GM19395 (cell line): ENCODE data around the gene HEG1.

Source experiments
- ATAC-seq: cut with Tn5 transposase; IDR thresholded peaks from one replicate; pipeline ENCODE4 v1.9.1; 2021; ENCODE audit warnings: mild to moderate bottlenecking, moderate library complexity; ENCODE audit not compliant: unreplicated experiment

The HEG1 gene

DNA sequence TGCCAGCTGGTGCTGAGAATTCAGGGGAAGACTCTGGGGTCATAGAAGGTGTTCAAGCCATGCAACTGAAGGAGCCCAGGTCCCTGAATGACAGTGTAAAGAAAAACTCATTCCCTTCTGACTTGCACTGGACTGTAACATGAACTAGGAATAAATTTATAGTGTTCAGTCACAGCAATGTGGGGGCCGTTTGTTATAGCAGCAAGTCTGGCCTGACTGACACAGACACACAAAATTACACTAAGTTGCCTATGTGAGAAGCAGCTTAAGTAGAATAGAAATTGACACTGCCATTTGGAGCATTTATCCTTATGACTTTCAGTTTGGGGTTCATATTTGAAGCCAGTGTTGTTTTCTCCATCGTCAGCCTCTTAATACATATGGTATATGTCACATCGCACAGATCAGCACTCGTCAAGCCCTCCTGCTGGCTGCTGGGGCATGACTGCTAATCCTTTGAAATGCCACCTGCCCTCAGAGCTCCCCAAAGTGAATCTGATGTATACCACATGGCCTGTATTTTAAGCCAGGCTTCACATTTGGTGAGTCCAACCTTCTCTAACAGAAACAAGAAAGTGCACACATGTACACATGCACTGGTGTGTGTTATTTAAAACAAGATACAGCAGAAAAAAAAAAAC is 17.1 kb upstream of the HEG1 start:
- no peak for ATAC-seq

DNA sequence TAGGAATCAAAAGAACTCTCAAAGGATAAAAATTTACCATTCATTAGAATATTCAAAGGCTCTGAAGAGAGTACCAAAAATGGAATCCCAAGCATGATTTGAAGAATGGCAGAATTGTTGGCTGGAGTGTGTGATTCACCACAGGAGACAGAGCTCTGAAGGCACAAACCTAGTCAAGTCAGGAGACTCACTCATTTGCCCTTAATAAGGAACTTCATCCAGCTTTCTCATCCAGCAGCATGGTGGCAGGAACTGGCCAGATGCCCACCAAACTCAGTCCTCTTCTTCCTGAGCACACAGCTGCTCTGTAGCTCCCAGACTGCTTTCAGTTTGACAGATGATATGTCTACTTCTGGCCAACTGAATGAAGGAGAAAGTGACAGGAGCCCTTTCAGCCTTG is 16.5 kb upstream of the HEG1 start:
- no peak for ATAC-seq

DNA sequence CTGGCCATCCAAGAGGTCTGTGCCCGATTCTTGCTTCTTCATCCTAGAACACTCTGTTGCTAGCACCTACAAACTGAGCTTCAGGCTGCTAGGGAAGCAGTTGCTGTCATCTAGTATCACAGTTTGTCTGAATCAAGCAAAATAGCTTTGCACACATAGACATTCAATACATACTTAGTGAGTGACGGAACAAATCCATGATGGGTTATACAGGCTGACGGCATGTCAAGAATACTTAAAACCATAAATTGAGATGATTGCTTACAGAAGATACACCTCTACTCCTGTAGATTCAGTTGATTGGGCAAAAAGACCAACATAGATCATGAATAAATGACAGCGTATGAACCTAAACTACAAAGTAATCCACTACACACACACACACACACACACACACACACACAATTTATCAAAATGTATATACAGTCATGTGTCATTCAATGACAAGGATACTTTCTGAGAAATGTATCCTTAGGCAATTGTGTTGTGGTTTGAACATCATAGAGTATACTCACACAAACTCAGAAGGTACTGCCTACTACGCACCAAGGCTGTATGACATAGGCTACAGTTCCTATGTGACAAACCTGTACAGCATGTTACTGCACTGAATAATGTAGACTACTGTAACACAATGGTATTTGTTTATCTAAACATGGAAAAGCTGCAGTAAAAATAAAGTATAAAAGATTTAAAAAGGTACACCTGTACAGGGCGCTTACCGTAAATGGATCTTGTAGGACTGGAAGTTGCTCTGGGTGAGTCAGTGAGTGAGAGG is 14.4 kb upstream of the HEG1 start:
- no peak for ATAC-seq

DNA sequence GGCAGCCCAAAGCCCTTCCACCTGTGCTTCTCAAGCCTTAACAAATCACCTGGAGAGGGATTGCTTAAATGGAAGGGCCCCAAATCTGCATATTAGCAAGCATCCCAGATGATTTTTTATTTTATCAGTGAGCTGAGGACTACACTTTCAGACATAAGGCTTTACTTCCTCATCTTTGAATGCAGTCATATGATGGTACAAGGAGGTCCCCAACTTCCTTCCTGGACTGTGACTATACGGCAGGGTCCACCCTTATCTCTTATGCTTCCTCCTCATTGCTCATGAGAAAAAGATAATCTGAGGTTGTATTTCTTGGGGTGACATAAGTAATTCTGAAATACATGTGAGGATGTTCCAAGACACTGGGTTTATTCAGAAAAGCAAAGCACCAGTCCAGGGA is 13.7 kb upstream of the HEG1 start:
- ATAC-seq, result no peak

DNA sequence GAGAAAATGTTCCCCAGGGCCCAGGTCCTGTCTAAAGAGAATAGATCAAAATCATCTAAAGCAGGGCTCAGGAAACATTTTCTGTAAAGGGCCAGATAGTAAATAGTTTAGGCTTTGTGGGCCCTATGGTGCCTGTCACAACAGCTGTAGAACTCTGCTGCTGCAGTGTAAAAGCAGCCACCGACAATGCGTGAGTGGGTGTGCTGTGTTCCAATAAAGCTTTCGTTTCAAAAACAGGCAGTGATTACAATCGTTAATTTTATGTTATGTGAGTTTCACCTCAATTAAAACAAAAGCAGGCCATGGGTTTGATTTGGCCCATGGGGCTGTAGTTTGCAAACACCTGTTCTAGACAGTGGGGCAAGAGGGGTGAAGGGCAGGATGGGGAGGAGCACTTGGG is 12.5 kb upstream of the HEG1 start:
- ATAC-seq, result no peak

DNA sequence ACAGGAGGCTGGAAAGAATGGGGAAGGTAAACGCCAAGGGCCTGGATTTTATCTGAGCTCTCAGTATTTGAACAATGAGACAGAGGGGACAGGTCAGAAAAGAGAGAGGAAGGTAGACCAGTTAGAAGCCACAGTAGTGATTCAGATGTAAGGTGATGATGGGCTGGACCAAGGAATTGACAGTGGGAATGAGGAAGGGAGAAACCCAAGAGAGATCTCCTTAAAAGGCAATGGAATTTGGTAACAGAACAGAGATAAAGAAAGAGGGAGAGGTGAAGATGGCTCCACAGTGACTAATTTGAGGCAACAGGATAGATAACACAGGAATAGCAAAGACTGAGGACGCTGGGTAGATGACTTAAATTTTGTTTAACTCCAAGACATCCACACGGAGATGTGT is 11.4 kb upstream of the HEG1 start:
- ATAC-seq, result no peak

DNA sequence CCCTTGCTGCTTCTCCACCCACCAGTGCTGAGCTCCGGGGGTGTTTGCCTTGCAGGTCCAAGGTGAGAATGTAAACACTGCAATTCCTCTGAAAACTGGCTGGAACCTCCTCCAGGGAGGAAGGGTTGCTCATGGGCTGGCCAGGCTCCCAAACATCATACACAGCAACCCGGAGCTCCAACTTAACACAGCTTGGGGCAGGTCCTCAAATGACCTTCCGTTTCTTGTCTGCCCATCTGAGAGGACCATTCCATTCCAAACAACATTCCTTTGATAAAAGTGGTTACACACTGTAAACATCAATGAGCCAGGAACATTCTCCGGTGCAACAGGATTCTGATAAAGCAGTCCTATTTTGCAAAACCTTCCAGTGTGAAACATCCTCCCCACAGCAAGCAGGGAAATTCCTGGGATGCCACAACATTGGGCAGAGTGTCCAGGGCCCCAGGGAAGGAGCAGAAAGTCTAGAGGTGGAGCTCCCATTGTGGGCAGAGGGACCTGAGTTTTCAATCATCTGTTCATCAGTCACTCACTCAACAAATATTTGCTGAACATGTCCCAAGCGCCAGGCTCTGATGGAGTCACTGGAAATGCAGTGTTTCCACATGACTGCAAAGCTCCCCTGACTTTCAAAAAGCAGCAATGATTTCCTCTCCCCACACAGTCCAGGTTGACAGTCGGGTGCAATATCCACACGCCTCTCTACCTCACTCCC is 7.3 kb upstream of the HEG1 start:
- no peak for ATAC-seq

DNA sequence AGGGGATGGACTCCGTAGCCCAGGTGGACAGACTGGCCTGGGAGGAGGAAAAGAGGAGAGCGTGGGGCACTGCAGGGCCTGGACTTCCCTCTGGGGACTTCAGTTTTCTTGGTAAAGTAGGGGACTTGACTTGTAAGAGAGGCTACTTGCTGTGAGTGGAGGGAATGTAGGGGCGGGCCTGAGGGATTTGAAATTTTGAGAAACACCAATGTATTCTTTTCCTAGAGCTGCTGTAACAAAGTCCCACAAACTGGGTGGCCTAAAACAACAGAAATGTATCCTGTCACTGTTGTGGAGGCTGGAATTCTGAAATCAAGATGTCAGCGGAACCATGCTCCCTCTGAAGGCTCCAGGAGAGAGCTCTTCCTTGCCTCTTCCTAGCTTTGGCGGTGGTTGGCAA is 5.8 kb upstream of the HEG1 start:
- ATAC-seq, result no peak

DNA sequence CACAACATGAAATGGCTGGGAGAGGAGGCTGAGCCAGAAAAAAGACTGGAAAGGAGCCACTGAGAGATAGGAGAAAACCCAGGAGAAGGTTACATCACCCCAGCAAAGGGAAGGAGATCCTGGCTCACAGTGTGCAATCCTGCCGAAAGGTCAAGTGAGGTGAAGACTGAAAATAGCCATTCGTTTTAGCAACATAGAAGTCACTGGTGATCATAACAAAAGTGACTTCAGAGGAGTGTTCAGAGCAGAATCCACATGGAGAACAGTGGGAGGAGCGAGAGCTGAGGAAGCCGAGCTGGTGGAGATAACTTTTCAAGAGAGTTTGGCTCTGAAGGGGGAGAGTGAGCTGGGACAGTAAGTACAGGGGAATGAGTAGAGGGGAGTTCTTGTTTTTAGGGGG is 5.4 kb upstream of the HEG1 start:
- ATAC-seq, result no peak

DNA sequence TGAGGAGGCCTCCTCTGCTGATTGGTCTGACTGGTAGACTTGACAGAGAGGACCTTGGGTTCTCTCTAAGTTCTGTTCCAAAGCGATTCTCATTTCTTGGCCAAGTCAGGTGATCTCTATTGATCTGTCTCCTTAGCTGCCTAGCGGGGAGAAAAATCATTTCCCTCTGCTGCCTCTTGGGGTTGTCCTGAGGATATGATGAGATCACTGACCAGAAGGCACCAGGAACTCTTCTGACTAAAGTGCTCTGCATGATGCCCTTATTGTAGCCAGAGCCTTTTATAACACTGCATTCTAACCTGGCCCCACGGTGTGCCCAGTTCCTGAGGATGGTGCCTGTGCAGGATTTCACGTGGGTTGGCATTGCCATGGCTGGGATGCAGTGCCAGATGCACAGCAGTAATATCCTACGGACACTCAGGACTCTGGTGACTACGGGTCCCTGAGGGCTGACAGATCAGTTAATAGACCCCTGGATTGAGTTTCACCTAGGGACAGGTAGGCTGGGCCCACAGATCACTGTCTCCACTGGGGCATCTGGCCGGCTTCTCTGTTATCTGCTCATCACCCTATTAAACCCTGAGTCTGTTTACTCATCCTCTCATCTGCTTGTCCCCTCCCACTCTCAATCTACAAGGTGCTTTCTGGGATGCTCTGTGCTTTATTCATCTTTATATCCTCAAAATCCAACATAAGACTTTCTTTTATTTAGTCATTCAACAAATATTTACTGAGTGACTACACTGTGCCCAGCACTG is 3.9 kb upstream of the HEG1 start:
- no peak for ATAC-seq

DNA sequence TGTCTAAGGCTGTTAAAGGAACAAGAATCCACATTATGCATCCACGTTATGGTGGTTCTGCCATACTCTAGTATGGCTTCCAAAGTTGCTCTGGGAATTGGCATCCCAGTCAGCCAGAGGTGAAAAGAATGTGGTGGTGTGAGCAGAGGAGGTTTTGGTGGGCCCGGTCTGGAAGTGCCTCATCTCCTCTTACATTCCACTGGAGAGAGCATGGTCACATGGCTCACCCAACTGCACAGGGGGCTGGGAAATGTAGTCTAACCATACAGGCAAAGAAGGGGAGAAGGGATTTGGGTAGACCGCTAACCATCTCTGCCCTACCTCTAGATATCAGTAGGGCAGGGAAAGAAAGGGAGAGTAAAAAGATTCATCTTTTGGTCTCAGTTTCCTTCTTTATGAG is 3.2 kb upstream of the HEG1 start:
- no peak for ATAC-seq

DNA sequence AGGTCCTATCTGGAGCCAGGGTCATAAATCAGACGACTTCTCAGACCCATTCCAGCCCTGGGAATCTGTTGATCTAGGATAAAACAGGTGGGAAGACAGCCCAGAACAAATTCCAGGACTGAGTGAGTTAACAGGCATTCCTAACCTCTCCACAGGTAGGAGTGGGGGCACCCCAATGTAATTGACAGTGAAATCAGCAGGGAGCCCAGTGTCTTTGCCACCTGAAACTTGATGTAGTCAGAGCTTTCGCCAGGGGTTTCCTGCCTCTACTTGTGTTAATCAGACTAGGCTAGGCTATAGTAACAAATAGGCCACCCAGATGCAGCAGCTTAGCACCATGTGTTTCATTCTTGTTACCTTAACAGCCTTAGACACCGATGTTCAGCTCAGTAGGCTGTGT is 2.7 kb upstream of the HEG1 start:
- no peak for ATAC-seq

DNA sequence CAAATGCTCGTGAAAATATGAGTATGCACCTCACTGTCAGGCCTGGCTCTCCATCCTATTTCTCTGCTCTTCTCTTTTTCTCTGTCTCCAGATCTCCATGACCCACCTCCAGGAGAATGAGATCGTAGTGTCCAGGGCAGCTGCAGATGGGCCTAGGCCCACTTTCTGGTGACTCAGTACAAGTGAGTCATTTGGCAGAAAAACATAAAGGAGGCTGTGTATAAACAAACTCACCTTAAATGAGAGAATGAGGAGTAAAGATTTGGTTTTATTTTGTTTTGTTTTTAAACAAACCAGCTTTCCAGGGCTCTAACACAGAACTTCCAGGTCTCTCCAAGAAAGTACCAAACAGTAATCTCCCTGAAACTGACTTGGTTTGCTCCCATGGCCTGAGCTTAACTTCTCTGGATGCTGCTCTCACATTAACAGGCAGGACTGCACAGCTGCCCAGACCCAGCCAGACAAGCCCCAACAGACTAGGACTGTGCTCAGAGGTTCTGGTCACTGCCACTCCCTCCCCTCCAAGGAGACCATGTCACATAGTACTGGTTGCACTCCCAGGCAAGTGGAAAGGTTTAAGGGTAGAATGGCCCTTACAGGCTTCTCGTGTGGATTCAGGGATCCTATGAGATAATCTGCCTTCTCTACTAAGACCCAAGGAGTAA is 1.5 kb upstream of the HEG1 start:
- no peak for ATAC-seq

DNA sequence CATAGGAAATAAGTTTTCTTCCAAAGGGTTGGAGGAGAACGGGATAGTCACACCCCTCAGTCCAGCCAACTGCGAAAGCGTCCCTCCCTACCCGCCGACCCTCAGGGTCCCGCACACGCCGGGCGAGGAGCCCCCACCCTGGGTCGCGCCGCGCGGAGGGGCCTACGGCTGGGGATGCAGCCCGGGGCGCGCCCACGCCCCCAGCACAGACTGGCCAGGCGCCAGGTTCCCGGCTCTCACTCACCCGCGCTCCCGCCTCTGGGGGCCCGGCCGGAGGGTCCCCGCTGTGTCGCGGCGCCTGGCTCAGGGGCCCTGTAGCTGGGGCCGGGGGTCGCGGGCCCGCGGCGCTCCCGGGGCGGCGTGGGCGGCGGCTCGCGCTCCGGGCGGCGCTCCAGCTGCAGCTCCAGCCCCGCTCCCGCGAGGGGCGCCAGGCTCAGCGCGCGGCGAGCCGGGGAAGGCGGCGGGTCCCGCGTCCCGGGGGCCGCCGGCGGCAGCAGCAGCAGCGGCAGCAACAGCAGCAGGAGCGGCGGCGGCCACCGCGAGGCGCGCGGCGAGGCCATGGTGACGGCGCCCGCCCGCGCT is 375 bp downstream of the HEG1 start:
- peak; percentile 18 for ATAC-seq

DNA sequence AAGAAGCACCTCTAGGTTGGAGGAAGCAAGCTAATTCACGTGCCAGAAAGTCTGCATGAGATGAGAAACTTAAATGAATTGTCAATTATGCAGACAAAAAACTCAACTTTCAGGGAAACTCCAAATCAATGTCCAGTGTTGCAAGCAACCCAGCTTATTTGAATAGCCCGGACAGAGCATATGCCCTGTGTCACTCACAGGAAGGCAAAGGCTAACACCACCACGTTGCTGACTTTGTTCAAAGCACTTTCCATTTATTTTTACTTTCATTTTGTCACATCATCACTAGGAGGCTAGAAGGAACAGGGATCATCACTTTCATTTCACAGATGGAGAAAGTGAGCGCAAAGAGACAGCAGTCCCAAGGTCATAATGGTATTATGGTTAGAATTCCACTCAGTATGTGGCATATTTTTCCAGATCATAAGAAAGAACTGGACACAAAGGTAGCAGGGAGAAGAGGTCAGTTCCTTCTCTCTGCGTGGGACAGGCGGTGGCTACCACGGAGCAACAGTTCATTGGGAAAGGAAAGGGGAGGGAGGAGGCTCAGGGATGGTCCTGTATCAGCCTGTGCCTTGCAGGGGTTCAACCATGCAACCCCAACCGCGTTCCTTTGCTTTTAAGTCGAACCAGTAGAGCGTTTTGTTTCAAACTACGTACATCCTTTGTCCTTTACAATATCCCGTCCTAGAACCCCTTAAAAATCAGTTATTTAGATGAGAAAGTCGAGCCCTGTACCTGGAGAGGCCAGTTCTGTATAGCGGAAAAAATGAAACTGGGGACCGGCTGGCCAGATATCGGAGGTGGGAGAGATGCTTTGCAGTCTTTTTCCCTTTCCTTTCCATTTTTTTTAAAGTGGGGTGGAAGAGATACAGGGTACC is 1.1 kb downstream of the HEG1 start:
- ATAC-seq, result peak; percentile 3

DNA sequence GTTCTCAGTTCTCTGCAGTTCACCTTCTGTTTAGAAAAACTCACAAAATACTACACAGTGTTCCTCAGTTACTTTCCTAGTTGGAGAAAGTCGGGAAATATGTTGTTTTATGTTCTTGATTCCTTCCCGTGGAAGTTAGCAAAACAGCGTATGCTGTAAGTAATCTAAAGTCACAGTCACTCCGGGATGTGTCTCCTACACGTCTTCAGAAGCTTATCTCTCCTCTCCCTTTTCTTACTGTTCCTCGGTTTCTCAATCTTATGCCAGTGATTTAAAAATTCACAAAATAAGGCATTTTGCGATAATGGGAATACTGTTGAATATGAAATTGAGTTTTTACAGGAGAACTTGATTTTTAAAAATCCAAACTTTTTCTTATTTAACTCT is 1.7 kb downstream of the HEG1 start:
- ATAC-seq, result no peak

DNA sequence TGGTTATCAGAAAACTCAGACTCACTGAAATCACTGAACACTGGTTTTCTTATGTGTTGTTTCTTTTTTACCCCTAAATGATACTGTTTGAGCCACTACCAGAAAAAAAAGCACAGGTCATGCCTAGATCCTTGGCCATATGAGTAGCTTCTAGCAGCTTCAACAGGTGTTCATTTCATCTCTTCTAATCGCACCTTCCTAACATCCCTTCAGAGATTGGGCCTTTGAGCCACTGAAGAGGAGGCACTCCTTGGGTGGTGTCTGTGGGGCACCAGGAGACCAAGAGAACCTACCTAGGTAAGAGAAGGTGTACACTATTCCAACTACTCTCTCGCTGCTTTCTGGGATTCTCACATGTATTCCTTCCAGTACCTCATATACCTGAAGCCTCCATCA is 2.5 kb downstream of the HEG1 start:
- no peak for ATAC-seq

DNA sequence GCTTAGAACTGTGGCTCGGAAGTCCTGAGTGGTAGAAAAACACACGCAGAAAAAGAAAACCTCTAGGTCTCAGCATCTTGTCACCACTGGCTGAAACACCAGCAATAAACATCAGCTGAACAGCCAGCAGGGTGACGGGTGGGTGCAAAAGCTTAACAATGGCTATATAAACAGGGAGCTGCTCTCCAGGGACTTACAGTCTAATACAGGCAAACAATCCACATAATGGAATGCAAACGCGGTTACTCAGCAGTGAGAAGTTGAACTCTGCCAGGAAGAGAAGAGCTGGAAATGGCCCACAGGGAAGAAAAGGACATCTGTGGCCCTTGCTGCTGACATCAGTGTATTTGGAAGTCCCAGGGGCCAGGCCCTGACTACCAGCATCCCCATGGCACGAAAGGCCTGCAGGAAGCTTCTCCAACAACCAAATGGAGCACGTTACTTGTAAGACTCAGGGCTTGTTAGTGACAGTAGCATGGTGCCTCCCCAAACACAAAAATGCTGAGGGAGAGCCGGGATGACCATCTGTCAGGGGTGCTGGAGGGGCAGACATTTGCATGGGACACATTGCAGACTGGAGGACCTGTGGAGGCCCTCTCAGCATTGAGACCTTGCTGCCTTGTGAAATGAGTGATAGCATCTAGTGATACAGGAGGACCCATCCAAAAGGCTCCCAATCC is 3.0 kb downstream of the HEG1 start:
- ATAC-seq, result no peak
